GM21619 (cell line): ENCODE measurements around the gene FAM131C.
"Not testable (repeated sequence)": the region's sequence is repeated elsewhere in the genome, so short reads cannot be mapped to it uniquely, and the experiment has no call there.

Experiments used
- ATAC-seq: cut with Tn5 transposase; IDR thresholded peaks from one replicate; pipeline ENCODE4 v1.9.1; 2021; ENCODE audit not compliant: unreplicated experiment

Gene FAM131C

DNA sequence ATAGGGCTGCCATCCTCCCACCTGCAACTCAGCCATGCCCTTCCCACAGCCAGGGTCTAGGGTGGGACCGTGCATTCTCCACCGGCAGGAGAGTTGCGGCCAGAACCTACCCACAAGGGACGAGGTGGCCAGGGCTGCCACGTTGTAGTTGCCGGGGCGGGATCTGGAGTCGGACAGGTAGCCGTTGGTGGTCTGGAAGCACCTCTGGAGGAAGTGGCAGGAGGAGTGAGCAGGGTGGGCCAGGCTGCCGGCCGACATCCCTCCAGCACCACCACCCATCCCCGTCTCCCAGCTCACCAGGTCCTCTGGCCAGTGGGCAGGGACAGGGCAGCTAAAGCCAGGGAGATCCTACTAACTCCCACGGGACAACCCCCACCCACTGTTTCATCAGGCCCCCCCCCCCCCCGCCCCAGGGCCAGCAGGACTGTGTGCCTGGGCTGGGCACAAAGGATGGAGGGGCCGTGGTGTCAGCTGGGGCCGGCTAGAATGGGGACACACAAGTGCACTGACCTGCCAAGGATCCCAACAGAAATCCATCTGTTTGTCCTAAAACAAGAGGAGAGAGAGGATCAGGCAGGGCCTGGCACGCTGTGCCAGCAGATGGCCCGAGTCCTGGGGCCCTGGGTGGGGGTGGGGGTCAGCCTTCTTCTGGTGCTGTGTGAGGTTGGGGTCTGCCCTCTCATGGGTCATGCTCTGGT, 11.3 kb downstream of the FAM131C start:
- ATAC-seq: not testable (repeated sequence)

DNA sequence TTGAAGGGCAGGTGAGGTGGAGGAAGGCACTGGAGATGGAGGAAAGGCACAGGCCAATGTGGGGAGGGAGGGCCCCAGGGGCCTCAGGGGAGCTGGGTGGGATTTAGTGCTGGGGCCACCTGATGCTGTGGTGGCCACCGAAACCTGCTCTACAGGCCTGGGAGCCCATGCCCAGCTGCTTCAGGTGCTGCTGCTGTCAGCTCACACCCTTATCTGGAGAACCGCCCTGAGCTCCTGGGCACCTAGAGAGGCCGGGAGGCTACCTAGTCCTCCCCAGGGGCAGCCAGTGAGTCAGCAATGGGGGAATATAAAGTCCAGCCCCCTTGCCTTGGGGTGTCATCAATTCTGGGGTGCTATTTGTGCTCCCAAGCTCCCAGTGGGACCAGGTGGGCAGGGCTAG, 12.2 kb downstream of the FAM131C start:
- ATAC-seq: no peak

DNA sequence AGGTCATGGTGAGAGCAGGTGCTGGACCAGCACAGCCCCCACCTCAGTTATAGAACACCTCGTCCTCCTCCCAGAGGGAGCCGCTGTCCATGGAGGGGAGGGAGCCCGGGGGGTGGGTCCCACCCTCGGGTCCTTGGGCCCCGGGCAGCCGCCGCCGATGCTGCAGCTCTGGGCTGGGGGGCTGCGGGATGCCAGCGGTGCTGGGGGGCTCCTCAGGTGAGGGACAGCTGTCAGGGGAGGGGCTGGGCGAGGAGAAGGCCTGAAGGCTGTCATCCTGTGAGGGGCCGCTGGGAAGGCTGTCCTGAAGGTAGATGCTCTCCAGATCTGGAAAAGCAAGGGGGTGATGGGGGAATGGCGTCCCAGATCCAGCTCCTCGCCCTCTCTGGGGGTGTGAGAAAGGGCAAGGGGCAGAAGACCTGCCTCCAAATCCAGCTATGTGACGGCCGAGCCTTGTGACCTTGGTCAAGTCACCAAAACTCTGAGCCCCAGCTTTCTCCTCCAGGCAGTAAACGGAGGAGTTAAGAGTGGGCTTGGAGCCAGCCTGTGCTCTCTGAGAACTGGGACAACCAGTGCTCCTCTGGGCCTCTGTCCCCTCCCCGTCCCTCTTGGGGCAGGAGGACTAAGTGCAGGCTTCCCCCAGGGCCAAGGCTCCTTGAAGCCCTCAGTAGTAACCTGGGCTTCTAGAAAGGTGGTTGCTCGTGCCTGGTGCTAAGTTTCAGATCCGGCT, 14.9 kb downstream of the FAM131C start:
- not testable (repeated sequence) for ATAC-seq

DNA sequence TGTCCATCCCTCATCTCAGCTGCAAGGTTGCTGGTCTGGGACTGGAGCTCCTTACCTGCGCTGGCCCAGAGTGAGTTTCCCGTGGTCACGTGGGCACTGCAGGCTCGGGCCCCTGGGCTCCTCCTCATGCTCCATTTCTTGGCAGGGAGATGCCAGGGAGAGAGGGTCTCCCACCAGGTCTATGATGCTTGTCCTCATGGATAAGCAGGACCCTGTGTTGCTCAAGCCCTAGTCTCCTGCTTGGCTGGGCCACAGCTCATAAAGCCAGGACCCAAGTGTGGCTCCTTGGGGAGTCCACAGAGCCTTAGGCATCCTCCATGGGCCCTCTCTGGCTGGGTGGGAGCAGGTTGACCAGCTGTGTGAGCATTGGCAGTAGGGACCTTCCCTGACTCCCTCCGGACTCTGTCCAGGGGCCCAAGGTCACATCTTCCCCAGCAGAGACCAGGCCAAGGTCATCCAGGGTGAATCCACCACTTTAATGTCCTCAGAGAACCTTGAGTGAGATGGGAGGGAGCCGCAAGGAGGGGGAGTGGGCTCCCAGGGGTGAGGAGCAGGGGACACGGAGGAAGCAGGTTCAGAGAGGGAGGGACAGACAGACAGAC, 16.0 kb downstream of the FAM131C start:
- ATAC-seq: not testable (repeated sequence)

DNA sequence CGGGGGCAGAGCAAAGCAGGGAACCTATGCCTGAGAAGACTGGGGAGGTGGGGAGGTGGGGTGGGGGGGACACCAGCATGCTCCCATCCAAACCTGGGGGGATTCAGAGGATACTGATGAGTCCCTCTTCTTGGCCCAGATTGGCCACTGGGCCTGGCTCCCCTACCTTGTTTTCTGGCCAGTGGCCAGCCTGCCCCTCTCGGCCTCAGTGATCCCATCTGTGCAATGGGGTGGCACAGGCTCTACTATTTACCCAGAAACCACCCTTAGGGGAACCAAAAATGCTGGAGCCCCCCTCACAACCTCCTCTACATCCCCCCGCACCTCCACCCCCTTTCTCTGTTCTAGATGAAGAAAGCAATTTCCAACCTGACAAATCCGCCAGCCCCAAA, 16.9 kb downstream of the FAM131C start:
- not testable (repeated sequence) for ATAC-seq

DNA sequence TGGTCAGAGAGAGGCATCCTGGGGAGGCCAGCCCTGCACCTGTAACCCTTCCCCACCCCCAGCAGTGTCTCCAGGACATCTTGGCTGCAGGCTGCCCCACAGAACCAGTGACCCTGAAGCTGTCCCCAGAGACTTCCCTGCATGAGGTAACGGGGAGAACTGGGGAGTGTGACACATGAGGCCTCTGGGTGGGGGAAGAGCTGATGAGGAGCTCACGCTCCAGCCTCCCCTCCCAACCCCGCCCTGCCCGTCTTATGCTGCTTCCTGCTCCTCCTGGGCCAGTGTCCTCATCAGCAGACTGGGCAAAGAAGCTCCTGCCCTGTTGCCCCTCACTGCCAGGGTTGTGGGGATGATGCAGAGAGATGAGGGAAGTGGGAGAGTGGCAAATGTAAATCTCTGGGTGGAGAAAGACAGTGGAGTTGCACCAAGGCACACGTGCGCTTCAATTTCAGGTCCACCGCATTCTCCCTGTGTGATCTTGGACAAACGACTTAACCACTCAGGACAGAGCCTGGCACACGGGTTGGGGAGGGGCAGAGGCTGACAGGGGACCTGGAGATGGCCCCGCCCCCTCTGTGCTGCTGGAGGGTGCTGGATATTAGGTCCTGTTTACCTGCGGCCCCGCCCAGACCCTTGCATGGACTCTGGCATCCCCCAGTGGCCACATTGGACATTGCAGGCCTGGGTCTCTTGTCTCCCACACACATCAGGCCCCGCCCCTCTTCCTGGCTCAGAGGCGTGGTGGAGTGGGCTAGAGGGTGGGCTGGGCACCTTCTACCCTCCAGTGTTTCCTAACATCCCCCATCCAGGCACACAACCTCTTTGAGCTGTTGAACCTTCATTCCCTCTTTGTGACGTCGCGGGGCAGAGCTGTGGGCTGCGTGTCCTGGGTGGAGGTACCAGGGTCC, 17.6 kb downstream of the FAM131C start:
- peak; percentile 73 for ATAC-seq

DNA sequence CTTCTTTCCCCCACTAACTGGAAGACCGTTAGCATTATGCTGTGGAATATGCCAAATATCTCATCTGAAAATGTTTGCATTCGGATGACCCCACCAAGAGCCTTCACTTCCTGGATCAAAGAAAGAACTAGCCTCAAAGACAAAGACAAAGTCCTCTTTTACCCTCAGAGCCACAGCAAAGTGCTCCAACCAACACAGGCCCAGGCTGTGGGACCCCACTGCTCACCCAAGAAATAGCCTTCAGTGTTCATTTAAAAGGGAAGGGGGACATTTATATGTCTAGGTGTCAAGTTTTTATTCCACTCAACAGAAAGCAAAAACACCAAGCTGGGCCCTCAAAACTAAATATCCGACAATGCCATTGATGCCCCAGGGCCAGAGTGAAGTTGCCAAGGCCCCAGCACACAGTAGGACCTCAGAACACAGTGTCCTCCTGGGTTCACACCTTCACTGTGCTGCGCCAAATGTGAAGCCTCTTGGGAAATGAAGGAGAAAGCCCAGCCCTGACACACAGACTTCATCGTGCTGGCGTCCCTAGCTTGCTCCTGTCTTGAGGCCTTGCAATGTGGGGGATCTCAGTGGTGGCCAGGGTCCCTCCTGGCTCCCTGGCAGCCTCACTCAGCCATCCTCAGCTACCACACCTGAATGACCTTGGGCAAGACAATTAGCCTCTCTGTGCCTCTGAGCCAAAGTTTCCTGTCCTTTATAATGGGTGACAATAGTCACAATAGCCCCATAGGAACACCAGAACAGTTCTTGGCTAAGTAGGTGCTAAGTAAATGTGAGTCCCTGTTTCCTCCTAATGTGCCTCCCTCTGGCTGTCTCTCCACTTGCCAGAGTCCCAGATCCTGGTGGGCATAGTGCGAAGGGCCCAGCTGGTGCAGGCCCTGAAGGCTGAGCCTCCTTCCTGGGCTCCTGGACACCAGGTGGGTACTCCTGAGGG, 18.6 kb downstream of the FAM131C start:
- no peak for ATAC-seq

DNA sequence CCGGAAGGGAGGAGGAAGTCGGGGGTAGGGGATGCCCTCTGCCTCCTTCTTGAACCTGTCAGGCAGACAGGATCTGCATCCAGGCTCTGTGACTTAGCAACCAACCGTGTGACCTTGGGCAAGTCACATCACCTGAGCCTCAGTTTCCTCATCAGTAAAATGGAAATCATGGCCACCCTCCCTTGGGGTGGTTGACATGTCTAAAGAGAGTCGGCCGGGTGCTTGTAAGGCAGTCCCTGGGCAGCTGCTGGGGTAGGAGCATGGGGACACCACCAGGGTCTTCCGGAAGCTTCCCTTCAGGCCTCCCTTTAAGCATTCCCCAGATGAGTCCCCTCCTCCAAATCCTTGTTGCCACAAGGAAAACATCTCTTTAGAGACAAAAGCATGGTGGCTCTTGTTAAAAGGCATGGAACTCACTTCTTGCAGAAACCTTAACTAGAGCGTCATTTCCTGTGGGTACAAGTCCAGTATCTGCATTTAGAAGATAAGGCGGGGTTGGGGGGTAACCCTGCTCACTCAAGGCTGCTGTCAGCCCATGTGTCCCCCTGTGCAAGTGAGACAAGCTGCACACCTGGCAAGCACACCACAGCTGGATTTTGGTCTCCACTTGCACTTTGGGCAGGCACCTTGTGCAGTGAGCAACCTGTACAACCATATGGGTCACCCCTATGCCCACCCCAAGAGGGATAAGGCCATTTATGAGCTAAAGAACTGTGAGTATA, 19.5 kb downstream of the FAM131C start:
- ATAC-seq: no peak

DNA sequence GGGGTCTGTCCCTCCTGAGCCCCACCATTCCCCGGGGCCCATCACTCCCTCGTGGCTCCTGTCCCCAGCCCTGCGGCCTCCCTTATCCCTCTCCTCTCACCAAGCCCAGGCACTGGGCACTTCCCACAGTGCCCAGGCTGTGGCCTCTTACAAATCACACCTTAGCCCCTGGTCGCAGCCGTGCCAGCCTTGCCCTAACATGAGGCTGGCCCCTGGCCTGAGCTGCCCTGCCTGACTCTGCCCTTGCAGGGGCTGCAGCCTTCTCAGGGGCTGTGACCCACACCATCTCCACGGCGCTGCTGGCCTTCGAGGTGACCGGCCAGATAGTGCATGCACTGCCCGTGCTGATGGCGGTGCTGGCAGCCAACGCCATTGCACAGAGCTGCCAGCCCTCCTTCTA, 21.5 kb downstream of the FAM131C start:
- ATAC-seq: not testable (repeated sequence)

DNA sequence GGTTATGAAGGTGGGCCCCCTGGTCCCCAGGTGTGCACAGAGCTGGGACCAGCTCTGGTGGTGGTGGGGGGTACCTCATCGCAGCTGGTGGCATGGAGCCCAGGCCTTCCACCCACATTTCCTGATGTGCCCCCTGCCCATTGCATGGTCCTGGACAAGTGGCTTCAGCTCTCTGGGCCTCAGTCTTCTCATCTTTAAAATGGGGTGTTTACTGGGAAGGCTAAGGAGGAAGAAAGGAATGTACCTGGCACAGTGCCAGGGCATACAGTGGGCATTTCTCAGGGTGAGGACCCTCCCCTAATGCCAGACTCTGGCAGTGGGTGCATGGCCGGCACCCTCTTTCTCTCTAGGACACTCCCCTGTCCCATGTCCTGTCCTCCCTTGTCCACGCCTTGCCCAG, 22.4 kb downstream of the FAM131C start:
- ATAC-seq: no peak

DNA sequence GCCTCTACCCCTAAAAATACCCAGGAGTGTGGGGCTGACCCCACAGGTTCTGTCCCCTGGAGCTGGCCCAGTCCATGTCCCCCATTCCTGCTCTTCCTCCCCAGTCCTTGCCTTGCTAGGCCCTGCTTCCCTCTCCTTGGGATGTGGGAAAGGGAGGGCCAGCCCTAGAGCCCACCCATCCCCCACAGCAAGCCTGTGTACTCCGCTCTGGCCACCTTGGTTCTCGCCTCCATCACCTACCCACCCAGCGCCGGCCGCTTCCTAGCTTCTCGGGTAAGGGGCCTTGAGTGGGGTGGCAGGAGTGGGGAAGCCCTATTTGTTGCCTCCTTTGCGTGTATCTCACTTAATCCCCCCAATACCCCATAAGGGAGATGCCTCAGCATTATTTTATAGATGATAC, 23.1 kb downstream of the FAM131C start:
- ATAC-seq: no peak

DNA sequence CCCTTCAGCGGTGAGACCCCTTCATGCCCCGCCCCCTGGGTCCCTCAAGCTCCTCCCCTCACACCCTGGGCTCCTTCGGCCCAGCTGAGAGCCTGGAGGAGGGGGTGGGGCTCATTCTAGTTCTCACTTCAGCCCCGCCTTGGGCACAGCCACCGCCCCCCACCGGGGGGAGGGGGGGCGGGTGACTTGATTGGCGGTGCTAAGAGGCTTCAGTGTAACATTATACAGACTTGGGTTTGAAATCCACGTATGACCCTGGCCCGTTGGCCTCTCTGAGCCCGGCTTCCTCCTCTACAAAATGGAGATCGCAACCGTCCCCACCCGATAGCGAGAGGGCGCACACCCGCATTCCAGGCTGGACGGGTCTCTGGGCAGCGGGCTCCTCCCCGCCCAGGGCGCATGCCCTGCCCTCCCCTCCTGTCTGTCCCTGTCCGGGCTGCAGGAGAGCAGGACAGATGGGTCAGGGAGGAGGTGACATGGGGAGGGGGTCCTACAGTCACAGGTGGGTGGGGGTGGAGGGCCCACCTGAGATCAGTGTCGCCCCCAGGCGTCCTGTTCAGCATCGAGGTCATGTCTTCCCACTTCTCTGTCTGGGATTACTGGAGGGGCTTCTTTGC, 24.8 kb downstream of the FAM131C start:
- no peak for ATAC-seq

DNA sequence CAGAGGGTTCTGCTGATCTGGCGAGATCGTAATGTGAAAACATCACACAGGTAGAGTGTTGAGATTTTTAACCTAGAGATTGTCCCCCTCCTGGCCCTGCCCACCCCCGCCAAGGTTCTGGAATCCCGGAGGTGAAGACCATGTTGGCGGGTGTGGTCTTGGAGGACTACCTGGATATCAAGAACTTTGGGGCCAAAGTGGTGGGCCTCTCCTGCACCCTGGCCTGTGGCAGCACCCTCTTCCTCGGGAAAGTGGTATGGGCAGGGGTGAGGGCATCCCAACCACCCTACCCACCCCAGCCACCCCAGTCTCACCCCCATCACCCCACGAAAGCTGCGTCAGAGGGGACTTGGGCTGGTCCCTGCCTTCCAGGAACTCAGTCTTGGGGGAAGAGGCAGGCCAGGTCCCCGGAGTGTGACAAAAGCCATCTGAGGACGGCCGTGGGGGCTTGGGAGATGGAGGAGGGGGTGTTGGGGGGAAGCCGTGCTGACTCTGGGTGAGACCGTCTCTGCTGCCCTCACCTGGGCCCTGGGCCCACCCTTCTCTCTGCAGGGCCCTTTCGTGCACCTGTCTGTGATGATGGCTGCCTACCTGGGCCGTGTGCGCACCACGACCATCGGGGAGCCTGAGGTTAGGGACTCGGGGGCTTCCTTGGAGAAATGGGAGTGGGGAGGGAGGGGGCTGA, 25.5 kb downstream of the FAM131C start:
- no peak for ATAC-seq

DNA sequence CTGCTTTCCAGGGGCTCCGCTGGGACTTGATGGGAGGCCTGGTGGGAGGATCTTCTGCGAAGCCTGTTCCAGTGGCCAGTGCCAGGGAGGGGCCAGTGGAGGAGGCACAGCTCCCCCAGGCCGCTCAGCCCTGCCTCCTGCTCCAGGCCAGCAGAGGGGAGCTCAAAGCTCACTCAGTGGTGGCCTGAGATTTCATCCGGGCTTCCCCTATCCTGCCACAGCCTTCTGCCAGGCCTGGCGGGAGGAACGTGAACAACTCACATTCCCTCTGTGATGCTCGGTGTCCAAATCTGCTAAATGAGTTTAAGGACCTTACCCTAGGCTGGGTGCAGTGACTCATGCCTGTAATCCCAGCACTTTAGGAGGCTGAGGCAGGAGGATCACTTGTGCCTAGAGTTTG, 26.6 kb downstream of the FAM131C start:
- no peak for ATAC-seq

DNA sequence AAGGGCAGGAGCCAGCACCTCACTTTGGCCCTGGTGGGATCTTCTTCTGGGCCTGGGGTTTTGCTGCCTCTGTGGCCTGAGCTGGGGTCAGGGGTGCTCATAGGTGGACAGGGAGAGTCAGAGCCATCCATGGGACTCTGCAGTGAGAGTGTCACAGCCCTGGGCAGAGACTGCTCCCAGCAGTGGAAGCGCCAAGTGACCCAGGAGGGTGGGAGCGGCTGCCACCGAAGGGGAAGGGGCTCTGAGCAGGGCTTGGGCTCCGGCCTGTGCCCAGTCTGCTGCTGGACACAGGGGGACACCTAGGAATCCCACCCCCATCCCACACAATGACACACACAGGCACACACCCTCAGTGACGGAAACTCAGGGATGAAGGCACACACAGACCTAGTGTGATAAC, 29.5 kb downstream of the FAM131C start:
- ATAC-seq: no peak

DNA sequence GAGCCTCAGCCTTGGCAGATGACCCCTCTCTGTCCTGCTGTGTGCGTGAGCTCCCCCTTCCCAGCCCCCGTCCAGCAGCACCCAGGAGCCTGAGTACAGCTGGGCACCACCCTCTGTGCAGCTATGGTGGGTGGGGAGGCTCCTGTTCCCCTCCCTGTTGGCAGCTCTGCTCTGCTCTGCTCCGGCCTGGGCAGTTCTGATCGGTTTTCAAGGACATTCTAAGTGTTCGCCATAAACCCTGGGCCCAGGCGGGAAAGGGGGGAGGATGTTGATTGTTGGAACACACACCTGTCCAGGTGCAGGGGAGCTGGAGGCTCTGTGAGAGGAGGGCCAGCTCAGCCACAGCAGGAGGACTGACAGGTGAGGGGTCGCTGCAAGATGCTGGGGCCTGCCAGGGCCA, 29.9 kb downstream of the FAM131C start, which contains the start of gene CLCNKB:
CLCNKB (plus strand) TSS at position 262 of the 400 bp plus-strand sequence. CDS start 711 bp downstream, outside the sequence.
- no peak for ATAC-seq

DNA sequence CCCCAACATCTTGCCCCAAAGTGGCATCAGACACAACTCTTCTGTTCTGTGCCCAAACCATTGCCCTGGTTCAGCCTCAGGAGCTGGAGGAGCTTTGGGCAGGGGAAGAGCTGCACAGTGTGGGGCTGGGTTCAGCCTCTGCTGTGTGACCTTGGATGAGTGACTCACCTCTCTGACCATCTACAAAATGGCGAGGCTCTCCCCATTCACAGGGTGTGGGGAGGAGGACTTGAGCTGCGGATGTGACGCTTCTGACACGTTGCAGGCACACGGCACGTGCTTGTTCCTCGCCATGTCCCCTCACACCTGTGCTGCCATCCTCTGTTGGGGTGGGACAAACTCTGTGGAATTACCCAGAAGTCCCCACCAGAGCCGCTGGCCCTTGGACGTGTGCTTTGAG, 30.8 kb downstream of the FAM131C start:
- ATAC-seq: not testable (repeated sequence)

DNA sequence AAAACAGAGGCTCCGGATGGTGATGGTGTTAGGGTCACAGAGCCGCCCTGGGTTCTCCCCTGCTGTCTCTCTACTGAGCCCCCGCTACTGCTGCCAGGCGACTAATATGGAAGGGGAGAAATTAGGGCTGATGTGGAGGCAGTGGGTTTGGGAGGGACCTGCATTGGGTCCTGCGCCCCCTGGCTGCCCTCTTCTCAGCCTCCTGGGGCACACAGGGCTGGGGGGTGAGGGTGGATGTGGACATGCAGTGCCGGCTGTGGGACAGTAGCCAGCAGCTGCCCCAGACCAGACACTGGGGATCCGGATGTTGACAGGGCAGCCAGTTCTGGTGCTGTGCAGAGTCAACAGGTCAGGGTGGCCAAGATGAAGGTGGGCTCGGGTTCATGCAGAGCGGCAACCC, 31.4 kb downstream of the FAM131C start:
- no peak for ATAC-seq
